SHP77 treated with DMSO at 0.1 percent for 48 hours (cell line): ENCODE results near the gene HS1BP3.

Experiments used
- DNase-seq: peaks from one replicate; lab custom pipeline; 2025; lab: John Stamatoyannopoulos, UW

Gene HS1BP3

DNA sequence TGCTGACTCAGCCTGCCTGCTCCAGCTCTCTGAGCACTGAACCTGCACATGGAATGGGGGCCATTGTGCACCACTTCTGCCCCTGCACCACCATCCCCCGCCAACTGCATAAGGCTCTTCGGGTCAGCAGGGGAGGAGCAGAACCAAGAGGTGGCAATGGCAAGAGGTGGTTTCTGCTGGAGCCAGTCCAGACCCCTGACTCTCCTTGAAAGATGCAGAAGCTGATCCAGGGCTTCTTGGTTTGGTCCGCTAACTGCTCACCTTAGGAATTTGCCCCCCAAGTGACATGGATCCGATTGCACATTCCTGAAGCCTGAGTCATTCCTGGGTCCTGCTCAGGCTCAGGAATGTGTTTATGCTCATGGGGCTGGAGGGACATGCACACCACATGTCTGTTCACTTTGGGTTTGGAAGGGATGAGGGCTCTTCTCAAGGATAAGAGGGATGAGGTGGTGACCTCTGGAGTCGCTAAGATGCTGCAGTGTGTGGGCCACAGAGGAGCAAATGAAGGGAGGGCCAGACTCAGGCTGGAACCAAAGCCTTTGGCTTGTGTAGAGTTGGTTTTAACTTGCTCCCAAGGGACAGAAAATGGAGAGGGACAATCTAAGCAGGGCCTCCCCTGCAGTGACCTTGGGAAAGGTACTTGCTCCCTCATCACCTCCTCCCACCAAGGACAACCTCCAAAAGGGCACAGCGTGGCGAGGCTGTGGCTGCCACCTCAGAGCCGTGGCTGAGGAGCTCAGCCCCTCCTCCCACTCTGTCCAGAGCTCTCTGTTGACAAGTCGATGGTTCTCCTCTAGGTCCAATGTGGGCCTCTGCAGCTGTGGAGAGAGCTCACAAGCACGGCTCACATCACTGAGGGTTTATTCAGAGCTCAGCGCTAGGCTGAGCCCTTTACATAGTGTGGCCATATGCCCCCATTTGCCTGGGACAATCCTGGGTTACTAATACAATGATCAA lies 66.2 kb downstream of the HS1BP3 start:
- DNase-seq = no peak

DNA sequence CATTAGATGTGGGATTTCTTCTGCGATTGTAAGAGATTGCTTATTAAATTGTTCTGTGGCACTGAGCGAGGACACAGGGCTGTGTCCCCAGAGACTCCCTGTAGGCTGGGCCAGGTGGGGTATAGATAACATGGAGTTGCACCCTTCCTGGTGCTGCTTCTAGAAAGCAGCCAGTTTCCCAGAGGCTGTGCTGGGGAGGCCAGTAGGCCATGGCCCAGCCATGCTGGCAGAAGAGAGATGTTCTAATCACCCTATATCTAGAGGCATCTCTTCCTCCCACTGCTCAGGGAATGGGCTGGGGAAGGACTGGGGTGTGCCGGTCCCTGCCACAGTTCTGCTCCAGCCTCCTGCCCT lies 66.9 kb downstream of the HS1BP3 start:
- DNase-seq = no peak

DNA sequence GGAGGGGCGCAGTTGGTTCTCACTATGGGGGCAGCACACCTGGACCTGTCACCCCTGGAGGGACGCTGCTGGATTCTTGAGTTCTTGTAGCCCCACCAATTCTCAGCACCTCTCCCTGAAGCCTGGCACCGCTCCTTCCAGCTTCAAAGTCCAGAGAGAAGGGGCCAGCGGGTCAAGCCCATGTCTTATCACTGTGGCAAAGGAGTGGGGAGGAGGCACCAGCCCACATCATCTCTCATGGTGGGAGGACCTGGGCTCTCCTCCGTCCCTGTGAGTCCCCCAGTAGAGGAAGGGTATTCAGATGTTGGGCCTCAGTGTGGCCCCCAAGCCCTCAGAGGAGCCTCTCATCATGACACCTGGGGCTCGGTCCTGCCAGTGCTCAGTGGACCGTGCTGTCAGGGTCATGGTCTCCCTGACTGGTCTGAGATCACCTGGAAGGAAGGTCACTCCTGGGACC lies 67.4 kb downstream of the HS1BP3 start:
- DNase-seq = no peak

DNA sequence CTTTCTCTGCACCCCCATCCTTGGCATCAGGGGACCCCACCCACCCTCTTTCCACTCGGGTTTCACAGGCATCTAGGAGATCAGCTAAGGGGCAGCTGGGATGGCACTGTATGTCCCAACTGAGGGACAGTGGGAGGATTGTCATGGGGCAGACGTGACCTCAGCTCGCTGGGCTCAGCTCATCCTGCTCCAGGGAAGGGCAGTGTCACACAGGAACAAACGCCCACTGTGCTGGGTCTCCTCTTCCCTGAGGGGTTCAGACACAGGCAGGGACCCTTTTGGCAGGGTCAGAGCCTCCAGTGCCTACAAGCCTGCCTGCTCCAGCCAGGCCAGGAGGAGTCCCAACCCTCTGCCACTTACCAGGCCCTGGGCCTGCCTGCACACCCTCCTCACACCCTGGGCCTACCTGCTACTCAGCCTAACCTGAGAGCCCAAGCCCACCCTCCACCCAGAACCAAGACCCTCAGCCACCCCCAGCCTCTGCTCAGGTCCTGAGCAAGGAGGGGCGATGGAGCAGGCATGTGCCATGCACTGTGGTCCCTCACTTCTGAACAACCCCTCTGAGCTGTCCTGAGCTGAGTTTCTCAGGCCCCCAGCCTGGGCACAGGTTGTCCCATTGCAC lies 68.2 kb downstream of the HS1BP3 start:
- no peak for DNase-seq

DNA sequence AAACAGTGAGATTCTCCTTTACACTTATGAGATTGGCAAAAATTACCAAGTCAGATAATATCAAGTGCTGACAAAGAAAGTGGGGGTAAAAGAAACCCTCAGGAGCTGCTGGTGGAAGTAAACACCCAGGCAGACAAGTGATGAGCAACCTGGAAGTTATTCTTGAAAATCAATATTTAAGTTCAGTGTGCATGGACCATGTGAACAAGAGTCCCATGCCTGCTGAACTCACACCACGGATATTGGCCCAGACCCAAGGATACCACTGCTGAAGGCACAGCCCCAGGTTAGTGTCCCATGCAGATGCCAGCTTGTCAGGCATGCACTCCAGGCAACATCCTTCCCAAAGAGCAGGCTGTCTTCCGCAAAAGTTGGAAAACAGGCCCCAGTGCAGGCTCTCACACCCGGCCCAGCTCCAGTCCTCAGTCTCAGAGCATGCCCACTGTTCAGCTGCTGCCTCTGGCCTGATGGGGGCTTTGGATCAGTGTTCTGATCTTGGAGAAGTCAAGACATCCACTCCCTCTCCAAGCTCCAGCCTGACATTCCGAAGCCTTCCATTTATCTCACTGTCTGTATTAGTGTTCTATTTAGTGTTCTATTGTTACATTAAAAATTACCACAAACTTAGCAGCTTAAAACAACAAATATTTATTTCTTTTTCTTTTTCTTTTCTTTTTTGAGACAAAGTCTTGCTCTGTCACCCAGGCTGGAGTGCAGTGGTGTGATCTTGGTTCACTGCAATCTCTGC lies 70.0 kb downstream of the HS1BP3 start:
- DNase-seq = no peak

DNA sequence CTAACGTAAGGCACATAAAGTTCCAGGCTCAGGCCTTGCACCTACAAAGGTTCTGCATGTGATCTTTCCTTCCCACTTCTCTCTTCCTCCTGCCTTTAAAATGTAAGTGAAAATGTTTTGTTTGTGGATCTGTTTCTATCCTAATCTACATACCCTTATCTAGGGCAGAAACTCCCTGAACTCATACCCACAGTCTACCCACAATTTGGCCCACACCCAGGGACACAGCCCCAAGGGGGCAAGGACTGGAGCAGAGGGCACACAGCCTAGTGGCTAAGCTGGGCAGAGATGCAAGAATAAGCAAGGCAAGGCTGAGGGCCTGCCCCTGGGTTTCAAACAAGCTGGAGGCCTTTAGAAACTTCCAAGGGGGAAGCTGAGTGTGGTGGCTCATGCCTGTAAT lies 71.0 kb downstream of the HS1BP3 start:
- no peak for DNase-seq

DNA sequence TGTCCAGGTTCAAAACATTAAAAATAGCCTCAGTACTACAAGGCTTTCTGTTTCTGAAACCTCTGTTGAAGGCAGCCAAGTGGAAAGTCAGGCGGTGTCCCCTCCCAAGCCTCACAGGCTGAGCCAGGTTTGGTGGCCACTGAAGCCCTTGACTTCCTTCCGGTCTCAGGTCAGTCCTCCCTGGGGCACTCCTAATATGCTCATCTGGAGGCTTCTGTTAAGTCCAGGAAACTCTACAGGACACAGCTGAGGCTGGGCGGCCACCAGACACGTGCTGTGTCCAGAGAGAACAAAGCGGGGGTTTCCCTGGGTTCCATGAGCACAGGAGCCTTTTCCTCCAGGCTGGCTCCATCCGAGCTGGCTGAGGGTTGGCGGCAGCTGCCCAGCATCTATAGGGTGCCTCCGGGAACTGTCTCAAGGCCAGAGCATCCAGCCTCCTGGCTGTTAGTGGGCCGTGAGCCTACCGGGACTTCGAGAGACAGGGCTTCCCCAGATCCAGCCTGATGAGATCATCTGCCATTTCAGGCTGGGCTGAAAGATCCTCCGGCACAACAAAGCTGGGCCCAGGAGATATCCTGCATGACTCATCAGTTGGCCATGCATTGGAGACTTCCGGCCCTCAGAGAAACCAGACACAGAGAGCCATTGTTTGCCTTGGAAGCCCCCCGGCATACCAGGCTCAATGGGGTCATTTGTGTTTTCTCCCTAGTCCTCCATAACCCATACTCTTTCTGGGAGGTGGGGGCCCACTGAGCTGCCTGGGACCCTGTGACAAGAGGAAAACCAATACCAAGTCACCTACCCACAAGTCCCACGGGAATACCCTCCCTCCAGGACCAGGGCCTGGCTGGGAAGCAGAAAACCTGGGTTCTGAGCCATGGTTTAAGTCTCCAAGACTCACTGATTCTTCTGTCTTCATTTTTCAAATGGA lies 71.7 kb downstream of the HS1BP3 start:
- DNase-seq = peak; percentile 26

DNA sequence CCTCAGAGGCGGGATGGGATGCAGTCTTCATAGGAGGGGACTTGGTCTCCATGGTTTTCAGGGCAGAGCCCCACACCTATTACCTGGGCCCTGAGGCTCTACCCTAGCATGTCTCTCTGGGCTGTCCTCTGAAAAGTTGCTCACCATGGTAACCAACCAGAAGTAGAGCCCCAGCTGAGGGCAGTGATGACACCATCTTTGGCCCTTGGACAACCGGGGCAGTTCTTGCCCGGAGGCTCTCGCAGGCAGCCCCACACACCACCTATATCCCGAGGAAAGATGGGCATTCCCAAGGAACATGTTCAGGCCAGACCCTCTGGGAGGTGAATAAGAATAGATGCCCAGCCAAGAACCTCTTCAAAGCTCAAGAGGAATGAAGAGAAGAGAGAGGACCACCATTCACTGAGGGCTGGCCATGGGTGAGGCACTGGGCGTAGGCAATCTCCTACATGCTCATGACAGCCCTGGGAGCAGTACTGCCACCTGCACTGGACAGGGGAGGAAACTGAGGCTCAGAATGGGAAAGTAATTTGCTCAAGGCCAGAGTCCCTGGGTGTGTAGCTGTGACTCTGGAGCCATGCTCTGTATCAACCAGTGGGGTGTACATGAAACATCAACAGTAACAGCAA lies 72.5 kb downstream of the HS1BP3 start:
- DNase-seq = no peak

DNA sequence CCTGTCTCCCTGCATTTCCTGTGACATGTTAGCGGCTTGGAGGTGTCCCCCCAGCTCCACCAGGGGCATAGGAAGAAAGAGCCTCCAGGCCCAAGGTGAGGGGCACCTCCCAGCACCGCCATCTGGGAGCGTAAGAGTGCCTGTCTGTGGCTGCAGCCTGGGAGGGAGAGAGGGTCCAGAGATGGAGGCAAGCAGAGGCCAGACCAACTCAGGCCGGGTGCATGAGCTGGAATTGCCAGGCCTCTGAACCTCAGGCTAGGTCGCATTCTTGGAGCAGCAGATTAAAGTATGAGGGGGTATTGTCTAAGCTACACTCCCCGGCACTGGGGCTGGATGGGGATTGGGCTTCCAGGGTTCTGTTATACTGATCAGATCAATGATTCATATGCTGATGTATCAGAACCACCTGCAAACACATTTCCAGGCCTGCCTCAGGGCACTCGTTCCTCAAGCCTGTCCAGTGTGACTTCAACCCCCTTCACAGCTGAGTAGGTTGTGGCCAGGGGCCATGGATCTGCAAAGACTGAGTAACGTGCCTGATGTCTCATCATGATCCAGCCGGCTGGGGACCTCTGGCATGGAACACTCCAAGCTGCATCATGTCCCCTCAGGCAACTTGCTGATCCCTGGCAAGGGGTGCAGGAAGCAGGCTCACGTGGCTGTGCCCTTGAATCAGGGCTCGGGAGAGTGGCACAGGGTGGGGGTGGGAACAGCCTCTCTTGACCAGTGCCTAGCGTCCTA lies 73.2 kb downstream of the HS1BP3 start:
- no peak for DNase-seq

DNA sequence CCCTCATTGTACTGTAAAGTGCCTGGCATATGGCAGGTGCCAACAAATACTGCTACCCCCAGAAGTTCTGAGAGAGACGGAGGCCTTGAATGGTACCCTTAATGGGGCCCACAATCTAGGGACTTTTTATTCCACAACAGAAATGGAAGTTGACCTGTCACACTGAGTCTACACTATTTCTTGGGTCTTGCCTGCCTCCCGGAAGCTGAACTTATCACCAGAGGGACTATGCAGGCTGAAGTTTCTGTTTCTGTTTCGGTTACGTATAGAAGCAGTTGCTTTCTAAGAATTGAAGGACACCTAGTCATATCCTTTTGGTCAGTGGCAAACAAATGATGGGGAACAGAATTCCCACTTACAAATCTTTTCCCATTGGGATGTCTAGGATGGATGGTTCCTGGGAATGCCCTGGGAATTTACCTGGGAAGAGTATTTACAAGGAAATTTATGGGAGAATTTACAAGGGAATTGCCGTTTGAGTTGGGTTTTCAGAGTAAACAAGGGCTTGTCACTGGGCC lies 74.2 kb downstream of the HS1BP3 start:
- no peak for DNase-seq

DNA sequence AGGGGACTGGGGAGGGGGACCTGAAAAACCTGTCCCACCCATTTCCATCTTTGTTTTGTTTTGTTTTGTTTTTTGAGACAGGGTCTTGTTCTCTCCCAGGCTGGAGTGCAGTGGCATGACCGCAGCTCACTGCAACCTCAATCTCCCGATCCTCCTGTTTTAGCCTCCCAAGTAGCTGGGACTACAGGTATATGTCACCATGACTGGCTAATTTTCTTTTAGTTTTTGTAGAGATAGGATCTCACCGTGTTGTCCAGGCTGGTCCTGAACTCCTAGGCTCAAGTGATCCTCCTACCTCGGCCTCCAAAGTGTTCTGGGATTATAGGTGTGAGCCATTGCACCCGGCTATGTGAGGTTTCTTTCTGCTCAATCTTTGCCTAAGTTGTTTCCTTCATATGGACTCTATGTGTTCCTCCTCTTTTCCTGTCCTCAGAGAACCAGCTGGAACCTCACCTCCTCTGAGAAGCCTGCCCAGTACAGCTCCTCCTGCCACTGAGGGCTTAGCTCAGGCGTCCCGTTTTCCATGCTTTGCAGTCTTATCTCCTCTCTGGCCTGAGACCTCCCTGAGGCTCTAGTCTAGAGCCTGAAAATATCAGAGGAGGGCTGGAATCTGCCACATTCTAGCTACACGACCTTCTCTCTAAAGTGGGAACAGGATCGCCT lies 74.8 kb downstream of the HS1BP3 start:
- no peak for DNase-seq

DNA sequence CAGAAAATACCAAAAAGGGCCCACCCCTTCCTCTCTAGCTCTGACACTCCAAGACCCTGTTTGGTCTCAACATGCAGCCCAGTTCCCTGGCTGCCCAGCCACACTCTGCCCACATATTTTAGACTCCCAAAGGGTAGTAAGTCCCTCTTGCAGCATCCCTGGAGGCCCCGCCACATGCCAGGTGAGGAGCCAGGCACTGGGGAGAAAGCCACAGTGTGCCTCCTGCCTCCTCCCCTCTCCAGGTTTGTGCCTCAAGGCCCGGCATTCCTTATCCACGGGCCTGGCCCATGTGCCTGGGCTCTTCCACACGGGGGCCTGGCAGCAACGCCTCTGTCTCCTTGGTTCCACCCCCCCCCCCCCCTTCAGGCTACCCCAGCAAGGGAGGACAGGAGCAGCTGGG lies 75.5 kb downstream of the HS1BP3 start:
- no peak for DNase-seq

DNA sequence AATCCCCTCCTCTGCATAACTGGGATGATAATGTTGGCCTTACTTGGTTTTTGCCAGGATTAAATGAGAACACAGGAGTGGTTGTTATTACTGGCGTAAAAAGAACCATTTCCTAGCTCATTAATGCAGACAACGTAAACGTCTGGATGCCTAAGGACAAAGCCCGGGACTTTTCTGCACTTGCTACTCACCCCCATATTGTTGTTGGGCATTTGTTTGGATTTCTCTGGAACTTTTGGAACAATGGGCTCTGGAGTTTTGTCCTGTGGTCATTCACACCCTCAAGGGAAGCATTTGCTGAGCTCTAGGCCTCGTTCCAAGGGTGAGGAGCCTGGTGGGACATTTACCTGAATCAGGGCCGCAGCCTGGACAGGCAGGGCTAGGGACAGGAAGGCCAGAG lies 76.0 kb downstream of the HS1BP3 start:
- DNase-seq = no peak

DNA sequence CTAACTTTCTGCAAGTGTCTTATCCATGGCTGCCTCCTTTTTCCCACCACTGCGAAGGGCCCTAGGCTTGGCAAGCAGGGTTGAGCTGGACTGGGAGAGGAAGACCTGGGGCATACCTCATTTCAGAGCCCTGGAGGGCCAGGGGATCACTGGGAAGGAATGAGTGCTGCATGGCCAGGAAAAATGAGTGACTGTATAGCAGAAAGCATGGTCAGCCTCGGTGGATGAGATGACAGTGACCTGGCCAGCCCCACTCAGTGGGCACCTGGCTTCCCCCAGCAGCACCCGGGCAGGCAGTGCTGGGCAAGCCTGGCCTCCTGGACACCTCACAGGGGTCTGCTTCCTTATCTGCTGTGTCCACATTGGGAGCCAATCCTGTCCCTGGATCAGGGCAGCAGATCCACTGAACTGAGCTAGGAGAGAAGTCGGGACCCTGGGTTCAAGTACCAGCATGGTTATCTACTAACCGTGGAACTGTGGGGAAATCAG lies 76.4 kb downstream of the HS1BP3 start:
- DNase-seq = no peak

DNA sequence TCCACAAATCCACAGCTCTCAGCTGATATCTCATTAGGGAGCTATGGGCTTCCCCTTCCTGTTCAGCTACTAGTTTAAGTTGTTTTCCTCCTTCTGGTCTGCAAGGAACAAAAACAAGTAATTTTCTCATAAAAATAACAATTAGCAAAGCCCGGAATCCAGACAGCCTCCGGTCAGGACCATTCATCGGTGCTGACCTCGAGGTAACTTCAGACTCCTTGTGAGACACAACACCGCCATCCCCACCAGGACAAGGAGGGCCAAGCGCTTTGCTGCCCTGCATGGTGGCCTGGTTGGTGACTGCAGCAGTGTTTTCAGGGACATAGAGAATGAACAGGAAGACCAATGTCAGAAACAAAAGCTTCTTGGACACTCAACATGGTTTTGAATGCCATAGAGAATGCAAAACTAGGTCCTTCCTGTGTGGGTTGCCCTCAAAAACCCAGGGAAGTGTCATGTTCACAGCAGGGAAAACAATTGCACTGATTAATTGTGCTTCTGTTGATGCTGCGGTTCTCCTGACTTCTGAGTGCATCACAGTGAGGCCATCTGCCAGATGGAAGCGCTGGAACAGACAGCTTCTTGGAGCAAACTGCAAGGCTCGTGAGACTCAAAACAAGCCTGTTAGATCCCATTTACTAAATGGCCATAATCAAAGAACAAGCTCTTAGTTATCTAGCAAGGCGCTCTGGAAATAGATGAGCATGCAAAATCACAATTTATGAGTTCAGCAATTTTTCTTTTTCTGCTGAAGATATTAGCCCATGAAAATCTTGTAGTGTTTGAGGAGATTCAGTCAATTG lies 77.1 kb downstream of the HS1BP3 start:
- no peak for DNase-seq

DNA sequence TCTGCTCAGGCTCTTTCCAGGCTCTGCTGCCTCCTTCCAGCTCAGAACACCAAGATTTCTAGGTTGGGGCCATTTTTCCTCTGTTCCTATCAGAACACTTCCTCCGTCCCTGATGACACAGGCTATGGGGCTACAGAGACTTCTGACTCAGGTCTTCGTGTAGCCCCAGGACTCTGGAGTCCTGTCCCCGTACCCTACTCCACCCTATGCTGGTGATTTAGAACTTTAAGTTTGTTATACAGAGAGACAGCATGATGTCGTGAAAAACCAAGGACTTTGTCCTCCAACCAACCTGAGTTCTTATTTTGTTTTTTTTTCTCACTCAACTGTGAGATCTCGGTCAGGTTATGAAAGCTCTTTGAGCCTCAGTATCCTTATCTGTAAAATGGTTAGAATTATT lies 78.7 kb downstream of the HS1BP3 start:
- DNase-seq = no peak

DNA sequence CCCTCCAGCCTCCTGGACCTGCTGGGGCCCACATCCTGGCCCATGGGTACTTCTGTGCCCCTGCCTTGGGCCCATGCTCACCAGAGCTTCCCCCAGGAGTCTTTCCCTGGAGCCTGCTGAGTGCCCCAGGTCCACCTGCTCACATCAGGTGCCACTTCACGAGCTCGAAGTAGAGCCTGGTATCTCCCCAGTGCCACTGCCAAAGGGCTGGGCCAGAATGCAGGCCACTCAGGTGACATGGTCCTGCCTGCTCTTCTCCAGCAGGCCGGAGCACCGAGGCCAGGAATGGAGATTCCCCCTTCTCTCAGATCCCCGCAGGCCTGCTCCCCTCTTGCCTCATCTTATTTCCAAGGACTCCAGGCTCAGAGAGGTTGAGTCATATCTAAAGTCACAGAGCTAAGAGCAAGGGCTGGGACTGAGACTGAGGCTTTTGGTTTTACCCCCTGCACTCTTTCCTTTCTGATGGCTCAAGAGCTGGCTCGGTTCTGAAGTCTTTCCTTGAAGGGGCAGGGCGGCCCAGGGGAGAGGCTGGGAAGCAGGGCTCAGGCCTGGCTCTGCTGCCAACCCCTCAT lies 79.2 kb downstream of the HS1BP3 start:
- DNase-seq = no peak

DNA sequence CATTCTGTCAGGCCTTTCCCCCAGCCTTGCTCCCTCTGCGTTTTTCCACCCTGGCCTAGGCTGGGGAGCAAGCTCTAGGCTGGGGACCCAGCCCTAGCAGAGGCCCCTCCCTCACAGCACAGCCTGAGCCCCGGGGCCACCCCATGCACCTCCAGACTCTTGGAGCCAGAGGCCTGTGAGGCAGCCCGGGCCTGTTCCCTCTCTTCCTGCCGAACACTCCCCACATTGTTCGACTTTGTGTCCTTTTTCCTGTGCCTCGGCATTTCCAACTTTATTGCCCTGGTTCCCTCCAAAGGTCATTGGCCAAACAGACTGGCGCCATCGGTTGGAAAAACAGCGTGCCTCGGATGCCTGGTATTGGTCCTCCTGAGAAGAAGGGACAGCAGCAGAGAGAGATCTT lies 79.7 kb downstream of the HS1BP3 start:
- DNase-seq = no peak
